ENCODE results near the gene LIX1L.

The LIX1L gene

DNA sequence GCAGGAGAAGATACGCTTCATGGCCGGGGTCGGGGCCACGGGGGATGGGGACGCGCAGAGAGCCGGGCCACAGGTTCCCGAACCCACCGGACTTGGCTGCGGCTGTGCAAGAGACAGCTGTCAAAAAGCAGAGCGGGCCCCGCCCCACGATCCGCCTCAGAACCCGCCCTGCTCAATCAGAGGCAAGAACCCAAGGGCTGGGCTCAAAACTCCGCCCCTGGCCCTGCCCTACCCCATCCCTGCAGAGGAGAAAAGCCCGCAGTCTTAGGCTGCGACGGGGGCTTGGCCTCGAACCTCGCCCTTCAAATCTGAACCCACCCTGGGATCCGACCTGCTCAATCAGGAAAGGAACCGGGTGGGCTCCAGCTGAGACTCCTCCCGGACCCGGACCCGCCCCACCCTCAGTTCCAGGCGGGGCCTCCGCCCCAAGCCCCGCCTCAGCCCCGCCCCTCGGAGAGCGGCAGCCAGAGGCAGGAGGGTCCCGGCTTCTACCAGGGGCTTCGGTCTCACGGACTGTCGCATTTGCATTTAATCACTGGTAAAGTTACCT is 72.0 kb downstream of the LIX1L start, which contains the start of gene ANKRD35:
TSS of gene ANKRD35 (minus strand) at position 129 of the 550 bp plus-strand sequence. CDS start at position 21, 108 bp downstream.
- no peak for TF ChIP-seq CTCF (IDR thresholded peaks at IDR 0.05; ENCODE audit: insufficient read depth, missing control alignments)
- FAIRE-seq (no peak), DNase-seq (ENCODE audit: insufficient read length, low spot score) (peak; percentile 99)

DNA sequence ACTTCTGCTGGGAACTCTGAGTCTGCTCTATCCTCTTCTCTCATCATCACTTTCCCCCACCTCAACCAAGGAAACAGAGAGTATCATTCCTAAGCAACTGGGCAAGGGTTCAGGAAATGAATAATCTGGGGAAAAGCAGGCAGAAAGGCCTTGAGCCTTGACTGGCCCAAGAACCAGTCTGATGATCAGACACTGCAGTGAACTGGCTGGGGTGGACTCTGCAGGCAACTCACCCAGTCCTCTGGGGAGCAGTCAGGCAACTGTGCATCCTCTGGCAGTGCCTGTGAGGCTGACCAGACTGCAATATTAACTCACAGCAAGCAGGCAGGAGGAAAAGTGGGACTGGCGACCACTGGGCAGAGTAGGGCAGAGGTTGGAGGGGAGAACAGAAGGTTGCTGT is 73.1 kb downstream of the LIX1L start:
- no peak for TF ChIP-seq CTCF (IDR thresholded peaks at IDR 0.05; ENCODE audit: insufficient read depth, missing control alignments)
- FAIRE-seq (no peak), DNase-seq (ENCODE audit: insufficient read length, low spot score) (no peak)
